DMS 273 treated with DMSO at 0.1 percent for 48 hours (cell line): Measurements from ENCODE around the gene LCP1.
"Not testable (repeated sequence)": the region's sequence is repeated elsewhere in the genome, so short reads cannot be mapped to it uniquely, and the experiment has no call there.

ENCODE experiments used
- DNase-seq: peaks from one replicate; lab custom pipeline; 2025; lab: John Stamatoyannopoulos, UW

Gene LCP1, protein sequence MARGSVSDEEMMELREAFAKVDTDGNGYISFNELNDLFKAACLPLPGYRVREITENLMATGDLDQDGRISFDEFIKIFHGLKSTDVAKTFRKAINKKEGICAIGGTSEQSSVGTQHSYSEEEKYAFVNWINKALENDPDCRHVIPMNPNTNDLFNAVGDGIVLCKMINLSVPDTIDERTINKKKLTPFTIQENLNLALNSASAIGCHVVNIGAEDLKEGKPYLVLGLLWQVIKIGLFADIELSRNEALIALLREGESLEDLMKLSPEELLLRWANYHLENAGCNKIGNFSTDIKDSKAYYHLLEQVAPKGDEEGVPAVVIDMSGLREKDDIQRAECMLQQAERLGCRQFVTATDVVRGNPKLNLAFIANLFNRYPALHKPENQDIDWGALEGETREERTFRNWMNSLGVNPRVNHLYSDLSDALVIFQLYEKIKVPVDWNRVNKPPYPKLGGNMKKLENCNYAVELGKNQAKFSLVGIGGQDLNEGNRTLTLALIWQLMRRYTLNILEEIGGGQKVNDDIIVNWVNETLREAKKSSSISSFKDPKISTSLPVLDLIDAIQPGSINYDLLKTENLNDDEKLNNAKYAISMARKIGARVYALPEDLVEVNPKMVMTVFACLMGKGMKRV

DNA sequence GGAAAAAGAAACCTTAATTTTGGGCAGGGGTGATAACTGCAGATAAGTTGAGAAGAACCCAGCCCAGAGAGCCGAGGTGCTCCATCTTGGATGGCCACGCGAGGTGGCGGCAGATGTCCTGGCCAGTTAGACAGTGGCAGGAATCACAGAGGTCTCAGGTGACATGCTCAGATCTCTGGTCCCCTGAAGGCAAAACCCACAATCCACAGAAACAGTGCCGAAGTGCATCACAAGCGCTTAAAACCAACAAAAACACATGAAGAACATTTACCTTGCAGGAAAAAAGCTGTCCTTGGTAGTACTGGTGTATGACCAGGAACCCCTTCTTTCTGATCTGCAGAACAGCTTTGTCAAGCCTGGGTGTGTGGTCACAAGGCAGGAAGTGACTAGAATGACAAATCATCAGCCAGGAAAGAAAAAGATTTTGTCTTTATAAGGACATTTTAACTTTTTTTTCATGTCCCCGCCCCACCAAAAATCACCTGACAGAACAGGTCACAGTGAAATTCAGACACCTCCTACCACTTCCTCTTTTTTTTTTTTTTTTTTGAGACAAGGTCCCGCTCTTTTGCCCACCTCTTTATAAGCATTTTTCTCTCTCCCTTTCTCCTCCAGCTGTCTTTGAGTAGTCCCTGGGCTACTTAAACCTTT, at the start of gene LCP1:
Gene LCP1, minus strand, starts transcription at position 338 of the 651 bp plus-strand sequence. CDS start 22,515 bp downstream, outside the sequence.
- DNase-seq = no peak

GRCh38 chr13:46229251-46229650, 47.3 kb upstream of the LCP1 start:
- DNase-seq = no peak

GRCh38 chr13:46220234-46220633, 38.3 kb upstream of the LCP1 start:
- DNase-seq = not testable (repeated sequence)

- not testable (repeated sequence) for DNase-seq
Measured at GRCh38 chr13:46214741-46215140, 32.8 kb upstream of the LCP1 start.

DNA sequence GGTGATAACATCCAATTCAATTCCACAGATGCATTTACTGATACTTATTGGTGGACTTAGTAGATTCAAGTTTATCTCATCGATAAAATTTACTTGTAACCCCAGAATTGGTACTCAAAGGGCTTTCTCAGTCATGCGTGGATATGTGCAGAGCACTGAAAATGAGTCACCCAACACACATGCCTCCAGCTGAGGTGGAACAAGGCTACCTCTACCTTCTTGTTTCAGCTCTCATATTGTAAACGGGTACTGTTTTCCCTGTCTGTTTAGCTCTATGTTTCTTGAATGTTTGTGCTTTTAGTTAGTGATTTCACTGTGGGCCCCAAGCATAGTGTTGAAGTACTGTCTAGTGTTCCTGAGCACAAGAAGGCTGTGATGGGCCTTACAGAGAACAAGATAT, 31.3 kb upstream of the LCP1 start:
- no peak for DNase-seq

DNA sequence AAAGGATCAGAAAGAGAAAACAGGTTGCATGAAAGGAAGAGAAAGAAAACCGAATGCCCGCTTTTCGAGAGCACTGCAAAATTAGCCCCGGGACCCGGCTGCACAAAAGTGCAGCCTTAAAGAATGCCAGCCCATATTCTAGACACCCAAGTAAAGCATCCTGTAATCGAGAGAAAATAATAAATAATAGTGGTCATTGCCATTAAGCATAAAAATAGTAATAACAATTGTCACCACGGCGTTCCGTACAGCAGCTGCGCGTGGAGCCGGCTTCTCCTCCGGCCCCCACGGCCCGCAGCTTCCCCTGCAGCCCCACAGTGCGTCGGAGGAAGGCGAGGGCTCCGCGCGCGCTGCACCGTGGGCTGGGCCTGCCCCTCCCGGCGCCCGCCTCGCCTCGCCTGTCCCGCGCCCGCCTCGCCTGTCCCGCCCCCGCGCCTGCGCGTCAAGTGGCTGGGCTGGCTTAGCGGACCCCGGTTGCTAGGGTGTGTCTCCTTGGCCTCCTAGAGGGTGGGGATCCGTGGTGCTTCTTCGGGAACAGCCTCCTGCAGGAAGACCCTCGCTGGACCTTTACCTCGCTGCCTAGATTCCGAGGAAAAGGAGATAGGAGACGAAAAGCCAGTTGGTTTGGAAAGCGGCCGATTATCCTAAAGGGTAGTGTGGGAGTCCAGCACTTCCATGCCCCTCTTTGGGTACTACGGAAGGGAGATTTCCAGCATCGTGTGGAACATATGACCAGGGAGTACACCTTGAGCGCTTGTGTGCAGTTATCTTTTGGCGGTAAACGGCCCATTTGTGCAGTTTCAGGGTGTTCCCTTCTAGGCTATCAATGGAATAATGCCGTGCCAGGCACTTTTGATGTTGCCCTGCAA, 29.7 kb upstream of the LCP1 start, which contains the start of gene LRRC63:
Gene LRRC63, plus strand, starts transcription at position 446 of the 869 bp plus-strand sequence. CDS start 1,107 bp downstream, outside the sequence.
- peak; percentile 42 for DNase-seq

DNA sequence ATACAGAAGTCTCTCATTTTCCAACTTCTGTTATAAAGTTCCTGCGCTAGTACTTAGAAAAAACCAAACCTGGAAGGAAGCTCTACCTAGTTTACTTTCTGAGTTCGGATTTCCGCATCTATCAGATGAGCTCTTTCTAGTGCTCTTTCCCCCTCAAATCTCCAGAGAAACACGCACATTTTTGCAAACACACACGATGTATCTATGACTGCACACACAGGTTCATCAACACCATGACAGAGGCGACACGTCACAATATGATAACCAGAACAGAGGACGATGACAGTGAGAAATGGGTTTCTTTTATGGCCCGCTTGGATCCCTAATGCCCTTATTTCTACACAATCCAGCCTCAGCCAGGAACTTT, 29.1 kb upstream of the LCP1 start:
- no peak for DNase-seq

GRCh38 chr13:46210362-46211083, 28.5 kb upstream of the LCP1 start:
- no peak for DNase-seq

DNA sequence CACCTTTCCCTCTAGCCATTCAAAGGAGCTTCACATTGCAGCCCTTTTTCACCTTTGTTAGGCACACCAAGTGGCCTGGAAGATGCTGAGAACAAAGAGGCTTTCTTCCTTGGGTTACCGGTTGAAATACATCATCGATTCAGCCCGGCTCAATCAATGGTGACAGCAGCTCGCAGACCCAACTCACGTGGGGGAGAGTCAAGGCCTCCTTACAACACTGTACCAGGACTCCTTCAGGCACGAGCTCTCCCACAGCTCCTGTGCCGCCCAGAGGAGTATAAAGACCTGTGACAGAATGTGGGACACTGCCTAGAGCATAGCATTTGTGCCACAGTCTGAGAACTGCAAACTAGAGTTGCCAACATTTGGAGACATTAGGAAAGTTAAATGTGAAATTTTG, 25.9 kb upstream of the LCP1 start:
- no peak for DNase-seq

- DNase-seq = no peak
Measured at GRCh38 chr13:46206143-46206542, 24.2 kb upstream of the LCP1 start.

DNA sequence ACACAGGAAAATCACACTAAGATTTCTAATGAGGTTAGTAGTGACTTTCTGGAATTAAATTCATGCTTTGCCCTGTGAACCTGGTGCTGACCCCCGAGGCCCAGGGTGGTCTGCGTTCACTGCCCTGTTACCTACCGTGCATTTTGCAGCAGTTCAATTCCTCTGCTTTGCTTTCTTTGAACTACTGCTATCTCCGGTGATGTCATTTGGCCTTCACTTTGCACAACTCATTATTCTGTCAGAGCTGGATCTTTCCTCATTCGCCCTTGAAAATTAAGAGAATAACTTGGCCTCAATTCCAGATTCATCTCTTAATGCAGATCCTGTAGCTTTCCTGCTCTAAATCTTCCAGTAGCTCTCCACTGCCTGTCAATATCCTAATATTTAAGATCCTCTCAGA, 21.0 kb upstream of the LCP1 start:
- DNase-seq = no peak

DNA sequence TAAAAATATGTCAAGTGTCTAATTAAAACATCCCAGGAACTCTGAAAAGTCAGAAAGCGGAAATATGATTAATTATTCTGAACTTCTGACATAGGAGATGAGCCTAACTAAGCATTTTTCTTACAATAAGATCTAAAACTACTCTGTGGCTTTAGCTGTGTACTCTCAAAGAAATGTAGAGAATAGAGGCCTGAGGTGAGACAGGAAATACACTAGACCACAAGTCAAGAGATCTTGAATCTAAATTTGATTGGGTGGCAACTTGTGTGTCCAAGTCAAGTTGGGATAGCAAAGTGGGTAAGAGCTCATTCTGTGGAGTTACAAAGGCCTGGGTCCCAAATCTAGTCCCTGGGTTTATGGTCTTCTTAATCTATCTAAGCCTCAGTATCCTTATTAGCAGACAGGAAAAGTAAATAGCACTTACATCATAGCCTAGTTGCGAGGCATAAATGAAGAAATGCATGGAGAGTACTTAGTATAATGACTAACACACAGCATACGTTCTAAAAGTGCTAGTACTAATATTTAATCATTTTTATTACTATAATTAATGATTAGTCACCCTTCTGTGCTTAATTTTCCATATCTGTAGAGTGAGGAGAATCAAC, 20.3 kb upstream of the LCP1 start:
- DNase-seq = no peak

GRCh38 chr13:46198696-46199193, 16.8 kb upstream of the LCP1 start:
- no peak for DNase-seq

GRCh38 chr13:46197299-46198048, 15.5 kb upstream of the LCP1 start:
- DNase-seq = no peak

DNA sequence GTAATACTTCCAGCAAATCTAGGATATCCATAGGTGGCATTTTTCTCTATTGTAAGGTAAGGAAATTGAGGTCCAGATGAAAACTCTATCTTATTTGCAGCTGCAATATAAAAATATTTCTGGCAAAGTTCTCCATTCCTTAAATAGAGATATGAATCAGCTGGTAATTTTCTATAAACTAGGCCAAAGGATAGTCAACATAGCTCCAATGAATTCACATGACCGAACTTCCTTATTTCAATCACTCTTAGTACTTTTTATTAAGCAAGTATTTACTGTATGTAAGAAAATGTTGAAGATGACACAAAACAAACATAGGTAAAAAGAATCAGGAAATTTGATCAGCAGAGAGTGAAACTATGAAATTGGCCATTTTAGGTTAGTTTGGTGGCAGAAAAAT, 13.0 kb upstream of the LCP1 start:
- DNase-seq = no peak

DNA sequence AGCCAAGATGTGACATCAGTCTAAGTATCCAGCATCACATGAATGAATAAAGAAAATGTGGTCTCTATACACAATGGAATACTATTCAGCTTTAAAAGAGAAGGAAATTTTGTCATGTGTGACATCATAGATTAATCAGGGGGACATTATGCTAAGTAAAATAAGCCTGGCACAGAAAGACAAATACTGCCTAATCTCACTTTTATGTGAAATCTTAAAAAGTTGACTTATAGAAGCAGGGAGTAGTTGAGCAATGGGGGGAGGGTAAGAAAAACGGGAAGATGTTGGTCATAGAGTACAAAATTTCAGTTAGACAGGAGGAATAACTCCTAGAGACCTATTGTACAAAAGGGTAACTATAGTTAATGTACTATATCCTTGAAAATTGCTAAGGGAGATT, 10.4 kb upstream of the LCP1 start:
- no peak for DNase-seq

- no peak for DNase-seq
Measured at GRCh38 chr13:46185634-46186033, 3.7 kb upstream of the LCP1 start.

- peak; percentile 0 for DNase-seq
Measured at GRCh38 chr13:46184277-46184699, 2.3 kb upstream of the LCP1 start.

DNA sequence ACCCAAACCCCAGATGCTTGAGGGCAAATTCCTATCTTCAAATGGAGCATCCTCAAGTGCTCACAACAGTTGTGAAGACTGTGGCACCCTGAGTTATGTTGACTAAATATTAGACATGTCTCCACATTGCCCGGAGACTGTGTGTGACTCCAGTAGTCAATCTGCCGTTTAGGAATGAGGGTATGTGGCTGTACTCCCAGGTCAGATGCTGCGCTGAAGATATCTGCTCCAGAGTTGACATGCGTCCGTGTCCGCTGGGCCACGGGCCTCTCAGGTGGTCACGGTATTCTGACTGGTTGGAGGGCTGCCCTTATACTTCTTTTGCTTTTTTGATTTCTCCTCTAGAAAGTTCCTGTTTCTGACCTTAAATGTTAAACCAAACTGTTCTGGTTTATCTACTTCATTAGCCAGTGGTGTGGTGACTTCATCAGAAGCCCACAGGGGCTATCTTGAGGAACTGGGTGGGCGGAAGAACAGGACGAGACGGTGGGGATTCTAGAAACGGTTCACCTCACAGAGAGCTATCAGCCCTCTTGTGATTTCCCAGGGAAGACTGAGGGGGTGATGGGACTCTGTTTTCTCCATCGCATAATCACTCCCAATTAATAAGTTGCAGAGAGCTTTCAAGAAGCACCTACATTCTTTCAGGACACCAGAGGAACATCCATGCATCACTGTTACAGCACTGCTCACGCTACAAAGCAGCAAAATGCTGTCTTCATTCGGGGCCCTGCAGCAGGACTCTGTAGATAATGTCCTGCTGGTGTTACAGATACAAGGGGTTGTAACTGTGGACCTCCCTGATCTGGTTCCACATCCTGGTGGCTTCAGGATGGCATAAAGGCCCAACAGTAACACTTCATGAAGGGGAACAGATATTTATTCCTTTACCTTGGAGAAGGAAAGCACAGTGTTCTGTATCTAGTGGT, 1.3 kb upstream of the LCP1 start:
- DNase-seq = no peak
